HG02870 (cell line): ENCODE measurements around the gene UTS2.

Experiments
- ATAC-seq: cut with Tn5 transposase; IDR thresholded peaks from one replicate; pipeline ENCODE4 v1.9.1; 2021; ENCODE audit warnings: mild to moderate bottlenecking, moderate library complexity; ENCODE audit not compliant: unreplicated experiment

Gene UTS2

DNA sequence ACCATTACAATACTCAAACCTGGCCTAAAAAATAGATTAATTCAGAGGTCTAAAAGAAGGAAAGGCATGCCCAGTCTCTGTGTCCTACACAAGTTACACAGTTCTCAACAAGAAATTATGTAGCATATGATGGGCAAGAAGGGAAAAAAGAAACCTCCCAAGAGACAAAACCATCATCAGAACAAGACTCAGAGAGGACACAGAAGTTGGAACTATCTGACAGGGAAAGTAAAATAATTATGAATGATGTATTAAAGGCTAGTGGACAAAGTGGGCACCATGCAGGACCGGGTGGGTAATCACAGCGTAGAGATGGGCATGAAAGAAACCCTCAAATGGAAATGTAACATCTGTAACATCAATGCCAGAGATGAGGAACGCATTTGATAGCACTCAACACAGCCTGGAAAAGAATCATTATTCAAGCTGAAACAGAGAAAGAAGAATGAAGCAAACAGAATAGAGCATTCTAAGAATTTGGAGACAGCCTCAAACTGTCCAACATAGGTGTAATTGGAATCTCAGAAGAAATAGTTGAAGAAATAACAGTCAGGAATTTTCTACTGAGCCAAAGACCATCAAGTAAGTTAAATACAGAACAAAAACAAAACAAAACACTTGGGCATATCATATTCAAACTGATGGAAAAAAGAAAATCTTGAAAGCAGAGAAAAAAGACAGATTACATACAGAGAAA, 39.0 kb downstream of the UTS2 start:
- ATAC-seq = no peak

DNA sequence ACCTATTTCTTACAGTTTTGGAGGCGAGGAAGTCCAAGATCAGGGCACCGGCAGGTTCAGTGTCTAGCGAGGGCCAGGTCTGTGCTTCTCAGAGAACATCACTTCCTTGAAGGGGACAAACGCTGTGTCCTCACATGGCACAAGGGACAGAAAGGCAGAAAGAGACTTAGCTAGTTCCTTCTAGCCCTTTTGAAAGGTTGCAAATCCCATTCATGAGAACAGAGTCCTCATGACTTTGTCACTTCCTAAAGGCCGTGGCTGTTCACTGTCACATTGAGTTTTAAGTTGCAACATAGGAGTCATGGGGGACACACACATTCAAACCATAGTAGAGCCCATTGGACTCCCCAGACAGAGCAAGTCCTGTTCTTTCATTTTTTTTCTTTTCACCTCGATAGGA, 41.4 kb downstream of the UTS2 start:
- no peak for ATAC-seq

DNA sequence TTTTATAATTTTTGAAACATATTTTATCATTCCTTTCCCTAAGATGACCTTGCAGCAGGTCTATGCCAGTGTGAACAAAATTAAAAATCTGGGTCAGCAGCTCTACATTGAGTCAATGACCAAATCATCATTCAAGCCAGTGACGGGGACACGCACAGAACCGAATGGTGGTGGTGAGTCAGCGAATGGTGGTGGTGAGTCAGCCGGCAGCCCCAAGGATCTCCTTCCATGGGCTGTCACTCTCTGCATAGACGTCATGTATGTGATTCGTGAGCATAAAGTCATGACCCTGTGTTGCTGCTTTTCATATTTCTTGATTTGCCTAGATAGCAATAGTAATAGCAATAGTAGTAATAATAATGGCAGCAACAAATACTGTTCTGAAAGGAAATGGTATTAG, 42.5 kb downstream of the UTS2 start:
- ATAC-seq = no peak

DNA sequence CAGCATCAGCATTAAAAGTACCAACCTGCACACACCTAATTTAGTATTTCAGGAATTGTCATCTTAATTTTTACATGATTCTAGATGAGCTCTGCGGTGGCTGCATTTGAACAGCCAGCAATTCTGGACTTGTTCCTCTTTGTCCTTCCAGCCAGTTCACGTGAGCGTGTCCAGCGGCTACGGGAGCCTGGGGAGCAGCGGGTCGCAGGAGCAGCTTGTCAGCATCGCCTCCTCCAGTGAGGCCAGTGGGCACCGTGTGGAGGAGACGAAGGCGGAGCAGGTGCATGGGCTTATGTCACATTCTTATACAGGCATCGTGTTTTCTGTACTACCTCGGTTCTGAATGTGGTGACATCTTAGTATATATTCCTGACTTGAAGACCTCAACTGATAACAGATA, 43.1 kb downstream of the UTS2 start:
- ATAC-seq = no peak

DNA sequence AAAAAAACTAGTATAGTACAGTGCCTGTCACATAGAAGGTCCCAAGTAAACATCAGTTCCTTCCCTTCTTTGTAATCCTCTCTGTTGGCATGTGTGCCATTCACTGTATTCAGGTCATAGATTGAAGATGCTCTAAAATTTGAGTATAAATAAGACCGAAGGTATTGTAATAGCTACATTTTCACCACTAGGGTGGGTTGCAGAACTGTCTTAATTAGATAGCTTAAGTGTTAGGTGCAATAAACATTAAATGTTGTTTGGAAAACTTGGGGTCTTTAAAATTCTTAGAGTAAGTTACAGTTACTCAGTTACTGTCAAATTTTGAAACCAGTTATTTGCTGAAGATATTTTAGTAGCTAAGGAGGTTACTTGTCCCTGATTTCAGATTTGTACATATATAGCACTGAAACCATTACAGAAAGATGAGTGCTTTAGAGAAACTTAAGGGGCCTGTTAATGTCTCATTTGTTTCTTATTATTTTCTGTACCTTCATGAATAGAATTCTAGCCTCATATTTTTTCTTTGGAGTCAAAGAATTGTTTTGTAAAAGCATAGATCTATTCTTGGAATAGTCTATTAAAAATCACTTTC, 44.5 kb downstream of the UTS2 start:
- no peak for ATAC-seq

DNA sequence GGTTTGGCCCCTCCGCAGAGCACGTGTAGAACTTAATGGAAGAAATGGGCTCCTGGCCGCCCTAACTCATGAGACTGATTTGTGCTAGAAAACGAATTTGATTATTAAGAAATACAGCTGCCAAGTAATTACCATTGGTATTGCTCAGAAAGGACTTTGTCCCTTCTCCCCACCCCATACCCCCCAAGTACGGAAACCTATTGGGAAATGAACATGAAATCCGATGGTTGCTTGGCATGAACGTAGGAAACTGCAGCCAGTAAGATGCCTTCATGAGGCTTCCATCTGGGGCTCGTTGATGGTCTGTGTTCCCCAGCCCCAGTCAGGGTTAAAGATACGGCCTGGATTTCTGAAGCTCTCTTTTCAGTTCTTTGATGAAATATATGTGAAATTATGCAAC, 47.4 kb downstream of the UTS2 start:
- ATAC-seq = no peak
